Stimulated activated effector memory CD8-positive, alpha-beta T cell treated with anti-CD3 and anti-CD28 coated beads, Interleukin-12 subunit alpha, Interleukin-12 subunit beta, amount 100 ng/mL, for 72 hours (primary cell): ENCODE data around the gene SYNPR.

ENCODE experiments used
- ATAC-seq: fragments of 150-1000 bp; cut with Tn5 transposase; 2 replicates; pipeline ENCODE4 v1.10.0; 2021
- DNase-seq, 2 donors: peaks; one replicate each; pipeline ENCODE4 v3.0.0; 2021 to 2022; ENCODE audit warnings: low spot score in 2 of 2
- H3K27ac Mint-ChIP-seq: one replicate; pipeline ENCODE4 v1.8.0; 2022; ENCODE audit warnings: mild to moderate bottlenecking, mixed read lengths
- H3K36me3 Mint-ChIP-seq: one replicate; pipeline ENCODE4 v1.8.0; 2022; ENCODE audit warnings: mild to moderate bottlenecking, mixed read lengths
- H3K4me1 Mint-ChIP-seq: one replicate; pipeline ENCODE4 v1.8.0; 2022; ENCODE audit warnings: mixed read lengths
- H3K4me3 Mint-ChIP-seq: one replicate; pipeline ENCODE4 v1.8.0; 2022; ENCODE audit warnings: mild to moderate bottlenecking, mixed read lengths
- H3K9me3 Mint-ChIP-seq: one replicate; pipeline ENCODE4 v1.8.0; 2022; ENCODE audit warnings: mixed read lengths

SYNPR gene

DNA sequence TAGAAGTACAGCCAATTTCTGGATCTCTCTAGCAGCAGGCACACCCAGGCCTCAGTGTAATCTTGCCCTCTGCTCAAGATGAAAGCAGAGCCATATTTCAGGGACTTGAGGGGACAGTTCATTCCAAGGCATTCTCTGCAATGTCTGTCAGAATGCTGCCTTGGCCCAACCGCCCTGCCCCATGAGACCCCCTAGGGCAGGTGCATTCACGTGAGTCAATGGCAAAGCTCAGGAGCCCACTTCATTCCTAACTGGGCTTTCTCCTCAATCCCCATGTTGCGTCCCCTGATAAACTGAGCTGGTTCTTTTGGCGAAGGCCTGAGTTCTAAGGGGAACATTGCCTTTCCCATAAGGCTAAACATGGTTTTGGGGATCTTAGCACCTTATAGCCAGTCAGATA lies 383.9 kb downstream of the SYNPR start:
- Mint-ChIP-seq H3K4me3 (no peak overlapping the region), H3K36me3 (no peaks in the 10 kb centered on the region), H3K27ac (no peak overlapping the region), H3K9me3 (no peaks in the 10 kb centered on the region), H3K4me1 (no peaks in the 10 kb centered on the region)
- DNase-seq, result no peak
- no peak for ATAC-seq

DNA sequence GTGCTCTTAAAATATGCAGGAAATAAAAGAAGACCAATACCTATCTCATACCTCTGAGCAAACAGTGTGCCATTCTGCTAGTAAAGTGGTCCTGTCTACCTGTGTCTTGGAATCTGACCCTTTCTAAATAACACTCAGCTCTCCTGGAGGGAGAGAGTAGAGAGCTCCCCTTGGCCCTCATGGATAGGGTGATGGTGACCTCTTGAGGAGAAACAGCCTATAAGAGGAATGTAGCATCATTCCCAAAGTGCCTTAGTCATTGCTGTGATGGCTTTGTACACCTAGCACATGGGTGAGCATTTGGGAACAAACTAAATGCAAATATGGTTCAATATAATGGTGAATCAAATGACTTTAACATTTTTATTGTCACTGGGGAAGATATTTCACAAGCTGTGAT lies 384.4 kb downstream of the SYNPR start:
- H3K4me1 Mint-ChIP-seq, result no peaks in the 10 kb centered on the region
- DNase-seq (no peak), ATAC-seq (no peak)
- H3K36me3 Mint-ChIP-seq, result no peaks in the 10 kb centered on the region
- no peak overlapping the region for H3K4me3 Mint-ChIP-seq
- no peak overlapping the region for H3K27ac Mint-ChIP-seq
- no peaks in the 10 kb centered on the region for H3K9me3 Mint-ChIP-seq
